M059J (cell line): Measurements from ENCODE around the gene AUTS2. TPM values are rescaled to one million over a fixed set of nuclear protein-coding genes. Genes with fewer than 3 reads are reported as not detected.
A peak's percentile ranks its signal among the peaks of the same experiment; 100 is the strongest.

Source experiments
- DNase-seq: peaks from one replicate; pipeline ENCODE4 v3.0.0-alpha.2; 2012; ENCODE audit warnings: low read depth
- total RNA-seq: library from RNA; depleted of rRNA; stranded (reverse); fragments of >200 nt; shearing (Covaris generic); gene quantifications from 2 replicates; pipeline ENCODE4 v1.2.3, GENCODE V29; 2014

AUTS2 gene
- total RNA-seq, 1 experiment from 2014 or later: 6.9 TPM

- DNase-seq: no peak
Measured at GRCh38 chr7:69686366-69686765, 88.1 kb downstream of the AUTS2 start.

GRCh38 chr7:69687739-69688433 lies 89.6 kb downstream of the AUTS2 start:
- no peak for DNase-seq

GRCh38 chr7:69690329-69690728 lies 92.1 kb downstream of the AUTS2 start:
- DNase-seq: no peak

- no peak for DNase-seq
Measured at GRCh38 chr7:69691327-69691726, 93.1 kb downstream of the AUTS2 start.

- no peak for DNase-seq
Measured at GRCh38 chr7:69691734-69692133, 93.5 kb downstream of the AUTS2 start.

GRCh38 chr7:69692611-69693010 lies 94.3 kb downstream of the AUTS2 start:
- no peak for DNase-seq

- no peak for DNase-seq
Measured at GRCh38 chr7:69693042-69693441, 94.8 kb downstream of the AUTS2 start.

GRCh38 chr7:69696054-69696591 lies 97.8 kb downstream of the AUTS2 start:
- DNase-seq: no peak

- no peak for DNase-seq
Measured at GRCh38 chr7:69696686-69697685, 98.7 kb downstream of the AUTS2 start.

GRCh38 chr7:69698109-69698825 lies 100.0 kb downstream of the AUTS2 start:
- DNase-seq: no peak

GRCh38 chr7:69699931-69700330 lies 101.7 kb downstream of the AUTS2 start:
- DNase-seq: no peak

GRCh38 chr7:69700331-69700730 lies 102.1 kb downstream of the AUTS2 start:
- DNase-seq: no peak

- DNase-seq: no peak
Measured at GRCh38 chr7:69701288-69701687, 103.0 kb downstream of the AUTS2 start.

GRCh38 chr7:69702357-69702756 lies 104.1 kb downstream of the AUTS2 start:
- DNase-seq: no peak

- peak; percentile 56 for DNase-seq
Measured at GRCh38 chr7:69703099-69703498, 104.8 kb downstream of the AUTS2 start.

- no peak for DNase-seq
Measured at GRCh38 chr7:69706070-69706469, 107.8 kb downstream of the AUTS2 start.

GRCh38 chr7:69708857-69709256 lies 110.6 kb downstream of the AUTS2 start:
- DNase-seq: peak; percentile 70

- DNase-seq: peak; percentile 29
Measured at GRCh38 chr7:69710768-69711438, 112.6 kb downstream of the AUTS2 start.

GRCh38 chr7:69714886-69715576 lies 116.8 kb downstream of the AUTS2 start:
- no peak for DNase-seq

GRCh38 chr7:69717221-69717620 lies 118.9 kb downstream of the AUTS2 start:
- no peak for DNase-seq

GRCh38 chr7:69719717-69720116 lies 121.4 kb downstream of the AUTS2 start:
- no peak for DNase-seq
